ENCODE measurements around the gene TSHR. TPM values are rescaled to one million over a fixed set of nuclear protein-coding genes. Genes with fewer than 3 reads are reported as not detected.
"Not testable (repeated sequence)": the region's sequence is repeated elsewhere in the genome, so short reads cannot be mapped to it uniquely, and the experiment has no call there.

The TSHR gene
- total RNA-seq, 1 donor from 2014 or later = not detected

GRCh38 chr14:81110186-81110585 lies 154.8 kb downstream of the TSHR start:
- Histone ChIP-seq H4K20me1 (ENCODE audit: low read depth) (no peaks in the 10 kb centered on the region), H3F3A (ENCODE audit: low read depth) (no peaks in the 10 kb centered on the region), H3K27ac (no peak overlapping the region), H3K79me2 (ENCODE audit: low read depth) (no peaks in the 10 kb centered on the region), H3K9ac (no peak overlapping the region), H2AFZ (replicated peaks) (no peak overlapping the region), H3K4me3 (no peak overlapping the region), H3K9me3 (ENCODE audit: low read depth) (no peaks in the 10 kb centered on the region), H3K4me1 (peaks cover 10% of the 10 kb centered on the region), H3K27me3 (no peaks in the 10 kb centered on the region), H3K4me2 (no peak overlapping the region), H3K36me3 (no peaks in the 10 kb centered on the region)
- no peak for TF ChIP-seq EZH2phosphoT487 (IDR thresholded peaks at IDR 0.05)
- Mint-ChIP-seq H3K27me3 (ENCODE audit: insufficient read depth, low read depth) (no peaks in the 10 kb centered on the region), H3K4me1 (peaks cover 3% of the 10 kb centered on the region), H3K9me3 (peaks cover 5% of the 10 kb centered on the region), H3K36me3 (no peaks in the 10 kb centered on the region), H3K4me3 (no peak overlapping the region), H3K27ac (no peak overlapping the region)
- no peak for DNase-seq (ENCODE audit: low spot score)

GRCh38 chr14:81113176-81113575 lies 157.8 kb downstream of the TSHR start:
- H3F3A ChIP-seq (ENCODE audit: low read depth) = no peaks in the 10 kb centered on the region
- H3K27ac ChIP-seq = no peak overlapping the region
- DNase-seq (ENCODE audit: low spot score) = no peak
- no peak overlapping the region for H3K4me3 ChIP-seq
- H3K4me3 Mint-ChIP-seq = no peak overlapping the region
- no peaks in the 10 kb centered on the region for H3K36me3 Mint-ChIP-seq
- no peaks in the 10 kb centered on the region for H3K27me3 Mint-ChIP-seq (ENCODE audit: insufficient read depth, low read depth)
- H3K27me3 ChIP-seq = no peaks in the 10 kb centered on the region
- no peak overlapping the region for H2AFZ ChIP-seq (replicated peaks)
- no peaks in the 10 kb centered on the region for H4K20me1 ChIP-seq (ENCODE audit: low read depth)
- H3K9me3 Mint-ChIP-seq = peaks cover 5% of the 10 kb centered on the region
- H3K4me1 ChIP-seq = no peaks in the 10 kb centered on the region
- H3K4me1 Mint-ChIP-seq = peaks cover 3% of the 10 kb centered on the region
- no peaks in the 10 kb centered on the region for H3K79me2 ChIP-seq (ENCODE audit: low read depth)
- TF ChIP-seq CTCF (IDR thresholded peaks at IDR 0.05) = no peak
- TF ChIP-seq EZH2 (IDR thresholded peaks at IDR 0.05) = no peak
- TF ChIP-seq EZH2phosphoT487 (IDR thresholded peaks at IDR 0.05) = no peak
- no peak overlapping the region for H3K27ac Mint-ChIP-seq
- H3K9me3 ChIP-seq (ENCODE audit: low read depth) = no peaks in the 10 kb centered on the region
- no peaks in the 10 kb centered on the region for H3K36me3 ChIP-seq
- no peak overlapping the region for H3K9ac ChIP-seq
- H3K4me2 ChIP-seq = no peak overlapping the region

GRCh38 chr14:81113945-81114820 lies 158.8 kb downstream of the TSHR start:
- not testable (repeated sequence) for H3K9me3 ChIP-seq (ENCODE audit: low read depth); H3F3A ChIP-seq (ENCODE audit: low read depth); H3K9me3 Mint-ChIP-seq; H3K27me3 ChIP-seq; DNase-seq (ENCODE audit: low spot score); H3K79me2 ChIP-seq (ENCODE audit: low read depth); H3K4me2 ChIP-seq; H3K27me3 Mint-ChIP-seq (ENCODE audit: insufficient read depth, low read depth); H3K4me1 Mint-ChIP-seq; H3K36me3 Mint-ChIP-seq; H3K27ac ChIP-seq; H3K4me3 Mint-ChIP-seq; H3K9ac ChIP-seq; H4K20me1 ChIP-seq (ENCODE audit: low read depth); H3K36me3 ChIP-seq; H3K4me1 ChIP-seq; H3K27ac Mint-ChIP-seq
- peak overlapping the region; percentile 72 for H2AFZ ChIP-seq (replicated peaks)
- peak overlapping the region; percentile 33 for H3K4me3 ChIP-seq

- Mint-ChIP-seq H3K27me3 (ENCODE audit: insufficient read depth, low read depth) (no peaks in the 10 kb centered on the region), H3K4me3 (no peak overlapping the region), H3K4me1 (no peaks in the 10 kb centered on the region), H3K36me3 (peaks cover 2% of the 10 kb centered on the region), H3K27ac (no peak overlapping the region), H3K9me3 (no peaks in the 10 kb centered on the region)
- no peak for DNase-seq (ENCODE audit: low spot score)
- H3K27ac ChIP-seq = no peak overlapping the region
- no peak overlapping the region for H2AFZ ChIP-seq (replicated peaks)
- TF ChIP-seq EZH2 (IDR thresholded peaks at IDR 0.05) (no peak), CTCF (IDR thresholded peaks at IDR 0.05) (no peak), EZH2phosphoT487 (IDR thresholded peaks at IDR 0.05) (no peak)
- H4K20me1 ChIP-seq (ENCODE audit: low read depth) = no peaks in the 10 kb centered on the region
- no peaks in the 10 kb centered on the region for H3K4me1 ChIP-seq
- H3K79me2 ChIP-seq (ENCODE audit: low read depth) = no peaks in the 10 kb centered on the region
- H3F3A ChIP-seq (ENCODE audit: low read depth) = no peaks in the 10 kb centered on the region
- no peak overlapping the region for H3K9ac ChIP-seq
- no peaks in the 10 kb centered on the region for H3K36me3 ChIP-seq
- no peak overlapping the region for H3K4me2 ChIP-seq
- no peaks in the 10 kb centered on the region for H3K9me3 ChIP-seq (ENCODE audit: low read depth)
- no peak overlapping the region for H3K4me3 ChIP-seq
- no peaks in the 10 kb centered on the region for H3K27me3 ChIP-seq
These were observed 165.1 kb downstream of the TSHR start for GRCh38 chr14:81120501-81120900.
